K562 (cell line): ENCODE measurements around the gene PRXL2A. TPM values are rescaled to one million over a fixed set of nuclear protein-coding genes. Genes with fewer than 3 reads are reported as not detected.

Experiments used
- ASH1L ChIP-seq: fragments of 450-650 bp; IDR thresholded peaks from 2 replicates; pipeline ENCODE4 v1.6.1; 2018; ENCODE audit warnings: borderline replicate concordance, mild to moderate bottlenecking, low read depth; ENCODE audit not compliant: partially characterized antibody
- BCOR ChIP-seq: fragments of 450-650 bp; IDR thresholded peaks from 2 replicates; pipeline ENCODE4 v1.6.1; 2016
- E2F3 ChIP-seq: fragments of 250-450 bp; sonication (Bioruptor Pico); IDR thresholded peaks from 2 replicates; pipeline ENCODE4 v1.4.0; 2020; ENCODE audit warnings: mild to moderate bottlenecking
- ESRRA ChIP-seq: fragments of 450-650 bp; IDR thresholded peaks from 2 replicates; pipeline ENCODE4 v1.6.1; 2014; ENCODE audit warnings: low read depth, mild to moderate bottlenecking, moderate library complexity, borderline replicate concordance
- JUN ChIP-seq, 2 experiments: sonication (generic) in 1 of 2; formaldehyde crosslinking in 1 of 2; IDR thresholded peaks; 2 replicates each; pipeline versions ENCODE4 v1.6.1 to v1.8.0; 2012 to 2022; ENCODE audit warnings: borderline replicate concordance in 2 of 2, mild to moderate bottlenecking in 2 of 2, improper control_type of control experiment in 1 of 2, low read depth in 1 of 2, low read length in 1 of 2, missing genetic modification reagents in 1 of 2
- KDM1A ChIP-seq, 2 experiments: fragments of 450-650 bp; IDR thresholded peaks; 2 replicates each; pipeline ENCODE4 v1.6.1; 2016; ENCODE audit warnings: mild to moderate bottlenecking in 2 of 2
- LARP7 ChIP-seq: fragments of 450-650 bp; IDR thresholded peaks from 2 replicates; pipeline ENCODE4 v1.6.1; 2016
- MEF2D ChIP-seq: conservative IDR thresholded peaks from 2 replicates; pipeline ENCODE4 v1.6.1; 2016; ENCODE audit warnings: low read depth, missing genetic modification characterization, missing compliant biosample characterization
- NRF1 ChIP-seq, 2 experiments: fragments of 450-650 bp; IDR thresholded peaks in 1 of 2; conservative IDR thresholded peaks in 1 of 2; 2 replicates each; pipeline ENCODE4 v1.6.1; 2014; ENCODE audit warnings: mild to moderate bottlenecking in 2 of 2
- STAT5A ChIP-seq: IDR thresholded peaks from 2 replicates; pipeline ENCODE4 v1.6.1; 2012; ENCODE audit warnings: low read length, inconsistent platforms, borderline replicate concordance
- ZNF24 ChIP-seq: fragments of 450-650 bp; IDR thresholded peaks from 2 replicates; pipeline ENCODE4 v1.6.1; 2016
- polyA plus RNA-seq, 8 experiments: library from polyadenylated mRNA; depleted of rRNA in 4 of 8; stranded (reverse) in 5 of 8; unstranded in 3 of 8; fragments of >200 nt; fragmentation: Nextera tagmentation in 2 of 8; fragmentation: Illumina TruSeq in 1 of 8; extraction: Ambion mirVana in 2 of 8; extraction: Trizol in 1 of 8; gene quantifications; 2 replicates each; pipeline versions ENCODE4 v1.2.1 to v1.2.3, GENCODE V29; 2011 to 2014; ENCODE audit warnings: inconsistent platforms in 1 of 8, missing spikeins in 1 of 8
- total RNA-seq, 7 experiments: library from RNA; depleted of rRNA in 6 of 7; stranded (reverse); fragments of >200 nt in 6 of 7; fragmentation: Illumina TruSeq in 2 of 7; extraction: Trizol in 2 of 7; gene quantifications; 2 replicates each; pipeline versions ENCODE4 v1.2.1 to v1.2.3, GENCODE V29; 2011 to 2021; ENCODE audit warnings: low replicate concordance in 1 of 7
- TF ChIP-seq, protein P1 (sequence below): fragments of 450-650 bp; IDR thresholded peaks from 2 replicates; pipeline ENCODE4 v1.6.1; 2014; ENCODE audit warnings: low read depth, mild to moderate bottlenecking, moderate library complexity, borderline replicate concordance
- TF ChIP-seq, protein P2 (sequence below): sonication (generic); formaldehyde crosslinking; IDR thresholded peaks from 2 replicates; pipeline ENCODE4 v1.8.0; 2022; ENCODE audit warnings: missing genetic modification reagents, mild to moderate bottlenecking, borderline replicate concordance
- TF ChIP-seq, protein P3 (sequence below): sonication (generic); formaldehyde crosslinking; IDR thresholded peaks from 2 replicates; pipeline ENCODE4 v1.8.0; 2022; ENCODE audit warnings: mild to moderate bottlenecking, low read depth, missing genetic modification reagents
- TF ChIP-seq, protein P4 (sequence below): fragments of 450-650 bp; IDR thresholded peaks from 2 replicates; pipeline ENCODE4 v1.6.1; 2016
- TF ChIP-seq, protein P5 (sequence below), 3 experiments: IDR thresholded peaks in 2 of 3; conservative IDR thresholded peaks in 1 of 3; 2 replicates each; pipeline ENCODE4 v1.5.1; 2011 to 2012; ENCODE audit warnings: low read length in 3 of 3, mild to moderate bottlenecking in 3 of 3, control low read depth in 2 of 3, improper control_type of control experiment in 1 of 3, inconsistent platforms in 1 of 3, low read depth in 1 of 3, mixed read lengths in 1 of 3, moderate library complexity in 1 of 3; ENCODE audit not compliant: insufficient read depth in 2 of 3
- TF ChIP-seq, protein P6 (sequence below): fragments of 200-800 bp; sonication (Bioruptor generic); IDR thresholded peaks from 2 replicates; pipeline ENCODE4 v1.6.1; 2017; ENCODE audit warnings: missing genetic modification characterization, missing compliant biosample characterization

Gene PRXL2A
- total and polyA plus RNA-seq, 9 of the 15 experiments (the other 6 are each of a cell fraction or from before 2014, with no cell fraction given): 0.14 to 1.2 (median 0.75) TPM

DNA sequence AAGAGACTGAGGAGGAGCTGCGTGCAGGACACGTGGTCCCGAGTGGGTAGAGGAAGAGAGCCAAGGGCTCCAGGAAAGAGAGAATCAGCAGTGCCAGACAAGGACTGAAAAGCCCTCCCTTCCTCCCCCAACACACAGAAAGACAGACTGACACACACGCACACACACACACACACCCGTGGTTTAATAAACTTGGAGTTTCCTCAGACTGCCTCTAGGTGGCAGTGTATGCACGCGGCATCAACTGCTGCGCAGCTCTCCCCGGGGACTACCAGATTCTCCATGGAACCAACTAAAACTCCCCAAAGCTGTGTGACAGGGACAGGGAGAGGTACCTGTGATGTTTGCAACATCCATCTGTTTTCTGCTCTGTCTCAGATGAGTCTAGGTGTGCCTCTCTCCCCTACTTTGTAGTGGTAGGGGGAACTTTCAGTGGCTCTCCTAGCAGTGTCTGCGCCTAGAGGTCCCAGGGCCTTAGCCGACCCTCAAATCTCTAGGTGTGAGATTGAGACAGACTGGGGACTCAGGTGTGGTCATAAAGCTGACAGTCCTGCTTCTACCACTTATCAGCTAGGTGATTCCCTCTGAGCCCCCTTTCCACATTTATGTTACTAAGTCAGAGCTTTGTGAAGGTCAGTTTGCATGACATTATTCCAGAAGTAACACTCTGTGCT, 36.4 kb downstream of the PRXL2A start (continued):
- no peak for TF ChIP-seq JUN (IDR thresholded peaks at IDR 0.05; ENCODE audit: borderline replicate concordance, low read depth, low read length)
- no peak for TF ChIP-seq JUN (CRISPR knock-in tag; IDR thresholded peaks at IDR 0.05; ENCODE audit: borderline replicate concordance)
- TF ChIP-seq ZNF24: peak; percentile 68
- TF ChIP-seq MEF2D: no peak
- TF ChIP-seq KDM1A (IDR thresholded peaks at IDR 0.05): 0 out of 4 replicates have a peak, but pooled peaks of 1 of the 2 experiments have one; percentile 13
- TF ChIP-seq, protein P1, sequence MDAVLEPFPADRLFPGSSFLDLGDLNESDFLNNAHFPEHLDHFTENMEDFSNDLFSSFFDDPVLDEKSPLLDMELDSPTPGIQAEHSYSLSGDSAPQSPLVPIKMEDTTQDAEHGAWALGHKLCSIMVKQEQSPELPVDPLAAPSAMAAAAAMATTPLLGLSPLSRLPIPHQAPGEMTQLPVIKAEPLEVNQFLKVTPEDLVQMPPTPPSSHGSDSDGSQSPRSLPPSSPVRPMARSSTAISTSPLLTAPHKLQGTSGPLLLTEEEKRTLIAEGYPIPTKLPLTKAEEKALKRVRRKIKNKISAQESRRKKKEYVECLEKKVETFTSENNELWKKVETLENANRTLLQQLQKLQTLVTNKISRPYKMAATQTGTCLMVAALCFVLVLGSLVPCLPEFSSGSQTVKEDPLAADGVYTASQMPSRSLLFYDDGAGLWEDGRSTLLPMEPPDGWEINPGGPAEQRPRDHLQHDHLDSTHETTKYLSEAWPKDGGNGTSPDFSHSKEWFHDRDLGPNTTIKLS: 0 out of 2 replicates have a peak, but pooled peaks have one; percentile 40
- TF ChIP-seq NRF1 (conservative IDR thresholded peaks at IDR 0.05 in 1 of 2, IDR thresholded peaks at IDR 0.05 in 1 of 2): 0 out of 4 replicates have a peak, but pooled peaks have one; percentile 29 to 34
- 0 out of 2 replicates have a peak, but pooled peaks have one; percentile 10 for TF ChIP-seq LARP7
- TF ChIP-seq ASH1L: no peak
- peak; percentile 14; the same call in 1 of the 2 replicates for TF ChIP-seq STAT5A
- TF ChIP-seq, protein P2, sequence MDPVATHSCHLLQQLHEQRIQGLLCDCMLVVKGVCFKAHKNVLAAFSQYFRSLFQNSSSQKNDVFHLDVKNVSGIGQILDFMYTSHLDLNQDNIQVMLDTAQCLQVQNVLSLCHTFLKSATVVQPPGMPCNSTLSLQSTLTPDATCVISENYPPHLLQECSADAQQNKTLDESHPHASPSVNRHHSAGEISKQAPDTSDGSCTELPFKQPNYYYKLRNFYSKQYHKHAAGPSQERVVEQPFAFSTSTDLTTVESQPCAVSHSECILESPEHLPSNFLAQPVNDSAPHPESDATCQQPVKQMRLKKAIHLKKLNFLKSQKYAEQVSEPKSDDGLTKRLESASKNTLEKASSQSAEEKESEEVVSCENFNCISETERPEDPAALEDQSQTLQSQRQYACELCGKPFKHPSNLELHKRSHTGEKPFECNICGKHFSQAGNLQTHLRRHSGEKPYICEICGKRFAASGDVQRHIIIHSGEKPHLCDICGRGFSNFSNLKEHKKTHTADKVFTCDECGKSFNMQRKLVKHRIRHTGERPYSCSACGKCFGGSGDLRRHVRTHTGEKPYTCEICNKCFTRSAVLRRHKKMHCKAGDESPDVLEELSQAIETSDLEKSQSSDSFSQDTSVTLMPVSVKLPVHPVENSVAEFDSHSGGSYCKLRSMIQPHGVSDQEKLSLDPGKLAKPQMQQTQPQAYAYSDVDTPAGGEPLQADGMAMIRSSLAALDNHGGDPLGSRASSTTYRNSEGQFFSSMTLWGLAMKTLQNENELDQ (CRISPR knock-in tag): no peak
- TF ChIP-seq ESRRA: no peak
- TF ChIP-seq, protein P3, sequence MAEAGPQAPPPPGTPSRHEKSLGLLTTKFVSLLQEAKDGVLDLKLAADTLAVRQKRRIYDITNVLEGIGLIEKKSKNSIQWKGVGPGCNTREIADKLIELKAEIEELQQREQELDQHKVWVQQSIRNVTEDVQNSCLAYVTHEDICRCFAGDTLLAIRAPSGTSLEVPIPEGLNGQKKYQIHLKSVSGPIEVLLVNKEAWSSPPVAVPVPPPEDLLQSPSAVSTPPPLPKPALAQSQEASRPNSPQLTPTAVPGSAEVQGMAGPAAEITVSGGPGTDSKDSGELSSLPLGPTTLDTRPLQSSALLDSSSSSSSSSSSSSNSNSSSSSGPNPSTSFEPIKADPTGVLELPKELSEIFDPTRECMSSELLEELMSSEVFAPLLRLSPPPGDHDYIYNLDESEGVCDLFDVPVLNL (CRISPR knock-in tag): no peak
- TF ChIP-seq, protein P4, sequence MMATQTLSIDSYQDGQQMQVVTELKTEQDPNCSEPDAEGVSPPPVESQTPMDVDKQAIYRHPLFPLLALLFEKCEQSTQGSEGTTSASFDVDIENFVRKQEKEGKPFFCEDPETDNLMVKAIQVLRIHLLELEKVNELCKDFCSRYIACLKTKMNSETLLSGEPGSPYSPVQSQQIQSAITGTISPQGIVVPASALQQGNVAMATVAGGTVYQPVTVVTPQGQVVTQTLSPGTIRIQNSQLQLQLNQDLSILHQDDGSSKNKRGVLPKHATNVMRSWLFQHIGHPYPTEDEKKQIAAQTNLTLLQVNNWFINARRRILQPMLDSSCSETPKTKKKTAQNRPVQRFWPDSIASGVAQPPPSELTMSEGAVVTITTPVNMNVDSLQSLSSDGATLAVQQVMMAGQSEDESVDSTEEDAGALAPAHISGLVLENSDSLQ: peak; percentile 51; the same call in 1 of the 2 replicates
- TF ChIP-seq, protein P5, sequence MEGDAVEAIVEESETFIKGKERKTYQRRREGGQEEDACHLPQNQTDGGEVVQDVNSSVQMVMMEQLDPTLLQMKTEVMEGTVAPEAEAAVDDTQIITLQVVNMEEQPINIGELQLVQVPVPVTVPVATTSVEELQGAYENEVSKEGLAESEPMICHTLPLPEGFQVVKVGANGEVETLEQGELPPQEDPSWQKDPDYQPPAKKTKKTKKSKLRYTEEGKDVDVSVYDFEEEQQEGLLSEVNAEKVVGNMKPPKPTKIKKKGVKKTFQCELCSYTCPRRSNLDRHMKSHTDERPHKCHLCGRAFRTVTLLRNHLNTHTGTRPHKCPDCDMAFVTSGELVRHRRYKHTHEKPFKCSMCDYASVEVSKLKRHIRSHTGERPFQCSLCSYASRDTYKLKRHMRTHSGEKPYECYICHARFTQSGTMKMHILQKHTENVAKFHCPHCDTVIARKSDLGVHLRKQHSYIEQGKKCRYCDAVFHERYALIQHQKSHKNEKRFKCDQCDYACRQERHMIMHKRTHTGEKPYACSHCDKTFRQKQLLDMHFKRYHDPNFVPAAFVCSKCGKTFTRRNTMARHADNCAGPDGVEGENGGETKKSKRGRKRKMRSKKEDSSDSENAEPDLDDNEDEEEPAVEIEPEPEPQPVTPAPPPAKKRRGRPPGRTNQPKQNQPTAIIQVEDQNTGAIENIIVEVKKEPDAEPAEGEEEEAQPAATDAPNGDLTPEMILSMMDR (IDR thresholded peaks at IDR 0.05 in 2 of 3, conservative IDR thresholded peaks at IDR 0.05 in 1 of 3; ENCODE audit: insufficient read depth in 2 of 3, low read depth in 1 of 3, low read length in 3 of 3): peak; percentile 96 to 99 (median 98)
- TF ChIP-seq BCOR: peak; percentile 65; the same call in 1 of the 2 replicates
- TF ChIP-seq, protein P6, sequence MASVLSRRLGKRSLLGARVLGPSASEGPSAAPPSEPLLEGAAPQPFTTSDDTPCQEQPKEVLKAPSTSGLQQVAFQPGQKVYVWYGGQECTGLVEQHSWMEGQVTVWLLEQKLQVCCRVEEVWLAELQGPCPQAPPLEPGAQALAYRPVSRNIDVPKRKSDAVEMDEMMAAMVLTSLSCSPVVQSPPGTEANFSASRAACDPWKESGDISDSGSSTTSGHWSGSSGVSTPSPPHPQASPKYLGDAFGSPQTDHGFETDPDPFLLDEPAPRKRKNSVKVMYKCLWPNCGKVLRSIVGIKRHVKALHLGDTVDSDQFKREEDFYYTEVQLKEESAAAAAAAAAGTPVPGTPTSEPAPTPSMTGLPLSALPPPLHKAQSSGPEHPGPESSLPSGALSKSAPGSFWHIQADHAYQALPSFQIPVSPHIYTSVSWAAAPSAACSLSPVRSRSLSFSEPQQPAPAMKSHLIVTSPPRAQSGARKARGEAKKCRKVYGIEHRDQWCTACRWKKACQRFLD (CRISPR knock-in tag): no peak
- no peak for TF ChIP-seq E2F3 (CRISPR knock-in tag)
